ENCODE data around the gene ZMIZ1. TPM values are rescaled to one million over a fixed set of nuclear protein-coding genes. Genes with fewer than 3 reads are reported as not detected.

Gene ZMIZ1
- total RNA-seq, 1 donor from 2014 or later = 173 TPM

DNA sequence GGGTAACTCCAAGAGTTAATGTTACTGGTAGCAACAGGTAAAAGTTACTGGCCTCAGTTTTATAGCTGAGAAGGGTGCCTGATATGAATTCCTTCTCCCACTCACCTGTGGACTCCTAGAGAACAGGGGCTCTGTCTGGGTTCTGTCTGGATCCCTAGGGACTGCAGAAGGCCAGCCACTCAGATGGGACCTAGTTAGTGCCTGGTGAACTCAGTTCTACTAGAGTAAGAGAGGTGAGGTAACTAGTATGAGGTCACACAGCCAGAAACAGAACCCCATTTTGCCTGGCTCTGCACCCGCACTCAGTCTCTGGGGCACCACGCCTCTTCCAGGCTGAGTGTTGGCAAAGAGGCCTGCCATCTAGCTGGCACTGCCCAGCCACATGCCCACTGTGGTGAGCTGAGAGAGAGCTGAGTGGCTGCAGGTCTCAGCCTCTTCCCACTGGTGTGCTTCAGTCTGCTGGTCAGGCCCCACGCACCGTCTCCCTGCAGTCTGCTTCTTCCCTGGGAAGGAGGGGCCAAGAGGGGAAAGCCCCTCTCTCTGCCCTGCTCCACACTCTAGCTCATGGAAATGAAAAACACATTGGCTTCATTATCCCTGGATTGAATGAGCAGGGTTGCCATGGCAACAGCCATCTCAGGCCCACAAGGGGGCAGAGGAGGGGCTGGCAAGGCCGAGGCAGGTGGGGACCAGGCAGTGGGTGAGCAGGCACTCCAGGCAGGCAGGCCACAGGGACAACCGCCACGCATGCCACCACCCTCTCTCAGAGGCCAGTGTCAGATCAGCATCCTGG lies 110.6 kb downstream of the ZMIZ1 start:
- TF ChIP-seq, protein P1, sequence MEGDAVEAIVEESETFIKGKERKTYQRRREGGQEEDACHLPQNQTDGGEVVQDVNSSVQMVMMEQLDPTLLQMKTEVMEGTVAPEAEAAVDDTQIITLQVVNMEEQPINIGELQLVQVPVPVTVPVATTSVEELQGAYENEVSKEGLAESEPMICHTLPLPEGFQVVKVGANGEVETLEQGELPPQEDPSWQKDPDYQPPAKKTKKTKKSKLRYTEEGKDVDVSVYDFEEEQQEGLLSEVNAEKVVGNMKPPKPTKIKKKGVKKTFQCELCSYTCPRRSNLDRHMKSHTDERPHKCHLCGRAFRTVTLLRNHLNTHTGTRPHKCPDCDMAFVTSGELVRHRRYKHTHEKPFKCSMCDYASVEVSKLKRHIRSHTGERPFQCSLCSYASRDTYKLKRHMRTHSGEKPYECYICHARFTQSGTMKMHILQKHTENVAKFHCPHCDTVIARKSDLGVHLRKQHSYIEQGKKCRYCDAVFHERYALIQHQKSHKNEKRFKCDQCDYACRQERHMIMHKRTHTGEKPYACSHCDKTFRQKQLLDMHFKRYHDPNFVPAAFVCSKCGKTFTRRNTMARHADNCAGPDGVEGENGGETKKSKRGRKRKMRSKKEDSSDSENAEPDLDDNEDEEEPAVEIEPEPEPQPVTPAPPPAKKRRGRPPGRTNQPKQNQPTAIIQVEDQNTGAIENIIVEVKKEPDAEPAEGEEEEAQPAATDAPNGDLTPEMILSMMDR (IDR thresholded peaks at IDR 0.05; ENCODE audit: unreplicated experiment) = no peak
- DNase-seq (ENCODE audit: low spot score in 2 of 2, unreplicated experiment in 2 of 2) = no peak
- H3K9me3 Mint-ChIP-seq = no peaks in the 10 kb centered on the region
- no peak overlapping the region for H3K4me3 Mint-ChIP-seq
- peaks cover 3% of the 10 kb centered on the region for H3K36me3 Mint-ChIP-seq
- H3K27me3 Mint-ChIP-seq (ENCODE audit: low read depth) = no peaks in the 10 kb centered on the region
- peak overlapping the region; percentile 90 for H3K27ac Mint-ChIP-seq
- H3K4me1 Mint-ChIP-seq = peaks cover 83% of the 10 kb centered on the region

DNA sequence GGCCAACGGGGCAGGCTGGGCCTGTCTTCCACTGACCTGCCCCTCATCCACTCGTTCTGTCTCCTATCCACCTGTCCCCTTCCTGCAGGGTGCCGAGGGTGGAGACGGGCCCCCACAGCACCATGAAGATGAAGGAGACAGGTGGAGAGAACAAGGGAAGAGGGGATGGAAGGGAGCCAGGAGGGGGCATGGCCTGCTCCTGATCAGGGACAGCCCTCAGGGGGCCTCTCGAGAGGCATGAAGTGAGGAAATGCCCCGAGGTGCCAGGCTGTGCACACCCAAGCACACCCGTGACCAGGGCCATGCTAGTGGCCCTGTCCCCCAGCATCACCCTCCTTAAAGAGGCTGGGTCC lies 111.2 kb downstream of the ZMIZ1 start:
- Mint-ChIP-seq H3K4me3 (no peak overlapping the region), H3K36me3 (peaks cover 3% of the 10 kb centered on the region), H3K27ac (no peak overlapping the region), H3K4me1 (peaks cover 83% of the 10 kb centered on the region), H3K9me3 (no peaks in the 10 kb centered on the region), H3K27me3 (ENCODE audit: low read depth) (no peaks in the 10 kb centered on the region)
- no peak for DNase-seq (ENCODE audit: low spot score in 2 of 2, unreplicated experiment in 2 of 2)
- TF ChIP-seq, protein P1 (IDR thresholded peaks at IDR 0.05; ENCODE audit: unreplicated experiment) = no peak

DNA sequence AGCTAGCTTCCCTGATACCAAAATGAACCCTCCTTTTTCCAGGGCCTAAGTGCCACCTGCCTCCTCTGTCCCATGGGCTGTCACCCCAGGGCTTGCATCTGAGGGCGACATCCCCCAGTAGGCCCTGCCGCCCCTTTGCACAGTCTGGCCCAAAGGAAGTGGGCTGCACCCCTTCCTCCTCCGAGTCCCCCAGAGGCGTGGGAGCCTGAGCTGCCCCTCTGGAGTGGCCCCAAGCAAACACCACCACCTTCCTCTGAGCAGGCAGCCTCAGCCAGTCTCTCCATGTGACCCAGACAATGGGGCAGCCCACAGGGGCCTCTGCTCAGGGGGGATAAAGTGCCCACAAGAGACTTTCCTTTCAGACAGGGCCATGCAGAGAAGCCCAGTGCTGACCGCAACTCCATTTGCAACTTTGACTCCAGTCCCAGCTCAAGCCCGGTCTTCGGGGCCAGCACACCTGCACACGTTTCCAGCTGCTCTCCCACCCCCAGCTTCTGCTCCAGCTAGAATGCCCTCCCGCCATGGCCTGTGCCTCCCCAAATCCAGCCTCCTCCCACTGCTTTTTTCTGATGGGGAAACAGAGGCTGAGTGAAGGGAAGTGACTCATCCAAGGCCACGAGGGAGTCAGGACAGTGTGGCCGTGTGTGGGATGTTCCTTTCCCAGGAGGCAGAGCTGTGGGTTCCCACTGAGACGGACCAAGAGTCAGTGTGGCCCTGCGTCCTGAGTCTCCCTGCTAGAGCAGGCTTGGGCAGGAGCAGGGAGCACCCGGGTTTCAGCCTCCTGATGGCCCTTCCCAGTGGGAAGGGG lies 111.9 kb downstream of the ZMIZ1 start:
- peak overlapping the region; percentile 6 for H3K27ac Mint-ChIP-seq
- no peak for DNase-seq (ENCODE audit: low spot score in 2 of 2, unreplicated experiment in 2 of 2)
- TF ChIP-seq, protein P1 (IDR thresholded peaks at IDR 0.05; ENCODE audit: unreplicated experiment) = no peak
- peaks cover 83% of the 10 kb centered on the region for H3K4me1 Mint-ChIP-seq
- H3K4me3 Mint-ChIP-seq = no peak overlapping the region
- no peaks in the 10 kb centered on the region for H3K9me3 Mint-ChIP-seq
- H3K27me3 Mint-ChIP-seq (ENCODE audit: low read depth) = no peaks in the 10 kb centered on the region
- peaks cover 1% of the 10 kb centered on the region for H3K36me3 Mint-ChIP-seq

DNA sequence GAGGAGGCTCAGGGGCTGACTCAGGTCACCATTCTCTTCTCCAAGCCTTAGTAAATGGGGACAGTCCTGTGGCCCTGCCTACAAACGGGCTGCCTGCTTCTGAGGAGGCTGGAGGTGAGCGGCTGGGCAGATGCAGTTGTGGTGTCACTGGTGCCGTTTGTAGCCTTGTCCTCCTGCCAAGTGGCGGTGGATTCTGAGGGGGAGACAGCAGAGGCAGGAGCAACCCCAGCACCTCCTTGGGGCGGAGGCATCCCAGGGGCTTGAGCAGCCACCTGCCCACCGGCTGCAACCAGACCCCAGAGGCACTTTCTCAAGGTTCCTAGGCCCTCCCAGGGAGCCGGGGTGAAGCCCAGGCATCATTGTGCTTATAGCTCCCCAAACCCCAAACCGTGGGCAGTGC lies 112.5 kb downstream of the ZMIZ1 start:
- Mint-ChIP-seq H3K36me3 (peaks cover 1% of the 10 kb centered on the region), H3K4me1 (peaks cover 82% of the 10 kb centered on the region), H3K9me3 (no peaks in the 10 kb centered on the region), H3K4me3 (no peak overlapping the region), H3K27me3 (ENCODE audit: low read depth) (no peaks in the 10 kb centered on the region), H3K27ac (no peak overlapping the region)
- DNase-seq (ENCODE audit: low spot score in 2 of 2, unreplicated experiment in 2 of 2) = no peak
- TF ChIP-seq, protein P1 (IDR thresholded peaks at IDR 0.05; ENCODE audit: unreplicated experiment) = no peak

DNA sequence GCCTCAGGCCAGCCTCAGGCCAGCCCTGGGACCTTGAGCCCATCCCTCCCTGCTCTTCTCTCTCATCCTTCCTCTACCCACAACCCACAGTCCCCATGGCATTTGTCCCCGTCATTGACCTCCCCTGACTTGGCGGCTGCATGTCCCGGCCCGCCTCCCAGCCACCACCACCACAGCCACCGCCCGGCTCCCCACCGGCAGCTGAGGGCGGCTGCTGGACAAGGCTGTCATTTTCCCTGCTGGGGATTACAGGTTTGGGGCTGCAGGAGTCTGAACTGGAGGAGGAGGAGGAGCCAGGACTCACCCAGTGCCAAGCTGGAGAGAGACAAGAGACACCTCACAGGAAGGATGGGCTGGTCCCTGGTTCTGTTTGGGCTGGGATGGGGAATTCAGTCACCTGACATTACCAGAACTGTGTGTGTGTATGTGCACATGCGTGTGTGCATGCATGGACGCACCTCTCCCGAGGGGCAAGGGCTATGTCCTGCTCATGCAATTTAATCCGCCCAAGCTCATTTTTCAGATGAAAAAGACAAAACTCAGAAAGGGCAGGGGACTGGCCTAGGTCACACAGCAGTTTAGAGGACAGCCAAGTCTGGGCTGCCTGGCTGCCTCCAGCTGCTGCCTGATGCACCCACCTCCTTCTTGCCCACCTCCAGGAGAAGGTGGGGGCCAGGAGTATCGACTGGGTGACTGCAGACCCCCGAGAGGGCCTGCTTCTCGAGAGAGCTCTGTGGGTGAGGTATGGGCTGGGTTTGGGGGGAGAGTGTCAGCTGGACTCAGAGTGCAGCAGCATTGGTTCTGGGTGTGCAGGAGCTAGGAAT lies 113.1 kb downstream of the ZMIZ1 start:
- DNase-seq (ENCODE audit: low spot score in 2 of 2, unreplicated experiment in 2 of 2) = no peak
- H3K4me3 Mint-ChIP-seq = no peak overlapping the region
- no peaks in the 10 kb centered on the region for H3K27me3 Mint-ChIP-seq (ENCODE audit: low read depth)
- H3K9me3 Mint-ChIP-seq = no peaks in the 10 kb centered on the region
- peaks cover 4% of the 10 kb centered on the region for H3K36me3 Mint-ChIP-seq
- TF ChIP-seq, protein P1 (IDR thresholded peaks at IDR 0.05; ENCODE audit: unreplicated experiment) = no peak
- peak overlapping the region; percentile 77 for H3K27ac Mint-ChIP-seq
- peaks cover 80% of the 10 kb centered on the region for H3K4me1 Mint-ChIP-seq

Data from mesothelial cell of epicardium (in vitro differentiated cells).